ENCODE measurements around the gene P2RY12.

- TF ChIP-seq POLR2A (IDR thresholded peaks at IDR 0.05; ENCODE audit: low read depth) (no peak), EP300 (IDR thresholded peaks at IDR 0.05) (no peak)
These were observed 43.8 kb upstream of the P2RY12 start for GRCh38 chr3:151428386-151428785.

Data from esophagus muscularis mucosa (tissue), 2 donors.